HepG2 (cell line): ENCODE data around the gene AAR2. TPM values are rescaled to one million over a fixed set of nuclear protein-coding genes. Genes with fewer than 3 reads are reported as not detected.

Source experiments
- FLYWCH1 ChIP-seq: sonication (generic); formaldehyde crosslinking; IDR thresholded peaks from 2 replicates; pipeline ENCODE4 v1.8.1; 2023; ENCODE audit warnings: mild to moderate bottlenecking, missing genetic modification reagents
- HNF1A ChIP-seq, 2 experiments: sonication (generic) in 1 of 2; formaldehyde crosslinking in 1 of 2; IDR thresholded peaks; 2 replicates each; pipeline versions ENCODE4 v1.4.0 to v1.6.1; 2016 to 2020; ENCODE audit warnings: borderline replicate concordance in 1 of 2, low read depth in 1 of 2, mild to moderate bottlenecking in 1 of 2, missing genetic modification reagents in 1 of 2
- JUNB ChIP-seq: sonication (generic); formaldehyde crosslinking; IDR thresholded peaks from 2 replicates; pipeline ENCODE4 v1.8.0; 2022; ENCODE audit warnings: missing genetic modification reagents, mild to moderate bottlenecking, borderline replicate concordance
- POLR2AphosphoS2 ChIP-seq: IDR thresholded peaks from 2 replicates; pipeline ENCODE4 v1.6.1; 2011; ENCODE audit warnings: low read depth, low read length, improper control_type of control experiment
- RARA ChIP-seq: IDR thresholded peaks from 2 replicates; pipeline ENCODE4 v1.6.1; 2016; ENCODE audit warnings: missing genetic modification reagents, missing compliant biosample characterization
- SAP130 ChIP-seq: IDR thresholded peaks from 2 replicates; pipeline ENCODE4 v1.6.1; 2016; ENCODE audit warnings: low read depth
- SP140L ChIP-seq: sonication (generic); formaldehyde crosslinking; IDR thresholded peaks from 2 replicates; pipeline ENCODE4 v1.4.0; 2020; ENCODE audit warnings: missing genetic modification reagents, borderline replicate concordance
- TSC22D2 ChIP-seq: sonication (generic); formaldehyde crosslinking; IDR thresholded peaks from 2 replicates; pipeline ENCODE4 v1.5.1; 2020; ENCODE audit warnings: missing genetic modification reagents, mild to moderate bottlenecking, borderline replicate concordance
- ZBTB33 ChIP-seq: sonication (generic); formaldehyde crosslinking; IDR thresholded peaks from 2 replicates; pipeline ENCODE4 v1.4.0; 2020; ENCODE audit warnings: missing genetic modification reagents
- ZMAT3 ChIP-seq: sonication (generic); formaldehyde crosslinking; conservative IDR thresholded peaks from 2 replicates; pipeline ENCODE4 v1.7.0; 2021; ENCODE audit warnings: missing genetic modification reagents
- ZMAT5 ChIP-seq: sonication (generic); formaldehyde crosslinking; IDR thresholded peaks from 2 replicates; pipeline ENCODE4 v1.5.0; 2020; ENCODE audit warnings: mild to moderate bottlenecking, low read depth, missing genetic modification reagents, borderline replicate concordance
- ZNF292 ChIP-seq: sonication (generic); formaldehyde crosslinking; IDR thresholded peaks from 2 replicates; pipeline ENCODE4 v1.8.1; 2022; ENCODE audit warnings: mild to moderate bottlenecking, low read depth, missing genetic modification reagents, borderline replicate concordance
- ZNF329 ChIP-seq: sonication (generic); formaldehyde crosslinking; IDR thresholded peaks from 2 replicates; pipeline ENCODE4 v1.9.0; 2021; ENCODE audit warnings: low read depth, mild to moderate bottlenecking, missing genetic modification reagents
- ZNF451 ChIP-seq: sonication (generic); formaldehyde crosslinking; IDR thresholded peaks from 2 replicates; pipeline ENCODE4 v1.5.0; 2020; ENCODE audit warnings: mild to moderate bottlenecking, missing genetic modification reagents
- ZNF792 ChIP-seq: IDR thresholded peaks from 2 replicates; pipeline ENCODE4 v1.6.1; 2016
- ZUFSP ChIP-seq: sonication (generic); formaldehyde crosslinking; IDR thresholded peaks from 2 replicates; pipeline ENCODE4 v1.9.0; 2021; ENCODE audit warnings: missing genetic modification reagents, mild to moderate bottlenecking, borderline replicate concordance
- polyA plus RNA-seq, 8 experiments: library from polyadenylated mRNA; depleted of rRNA in 3 of 8; stranded (reverse) in 7 of 8; unstranded in 1 of 8; fragments of >200 nt; fragmentation: Illumina TruSeq in 4 of 8; extraction: Trizol in 4 of 8; gene quantifications; 2 replicates each; pipeline versions ENCODE4 v1.2.1 to v1.2.3, GENCODE V29; 2011 to 2016; ENCODE audit warnings: low read depth in 4 of 8, missing spikeins in 1 of 8, mixed read lengths in 1 of 8; ENCODE audit not compliant: insufficient read depth in 1 of 8
- total RNA-seq, 5 experiments: library from RNA; depleted of rRNA; stranded (reverse); fragments of >200 nt; fragmentation: Illumina TruSeq; extraction: Trizol; gene quantifications; 2 replicates each; pipeline ENCODE4 v1.2.3, GENCODE V29; 2016; ENCODE audit warnings: low read depth in 1 of 5

Gene AAR2
- total and polyA plus RNA-seq, 2 of the 13 experiments (the other 11 are each of a cell fraction or from before 2014, with no cell fraction given): 45.2 to 46.2 TPM

- TF ChIP-seq ZBTB33 (CRISPR knock-in tag) (peak; percentile 14), ZMAT3 (CRISPR knock-in tag) (no peak), TSC22D2 (CRISPR knock-in tag) (no peak), POLR2AphosphoS2 (0 out of 2 replicates have a peak, but pooled peaks have one; percentile 27), RARA (CRISPR knock-in tag) (peak; percentile 65), ZNF451 (CRISPR knock-in tag) (0 out of 2 replicates have a peak, but pooled peaks have one; percentile 30), ZNF792 (CRISPR knock-in tag) (no peak), ZUFSP (CRISPR knock-in tag) (no peak), SP140L (CRISPR knock-in tag) (no peak), HNF1A (IDR thresholded peaks at IDR 0.05; ENCODE audit: low read depth) (no peak), HNF1A (CRISPR knock-in tag; IDR thresholded peaks at IDR 0.05; ENCODE audit: borderline replicate concordance) (no peak), FLYWCH1 (CRISPR knock-in tag) (no peak), SAP130 (CRISPR knock-in tag) (peak; percentile 44; the same call in 1 of the 2 replicates), ZMAT5 (CRISPR knock-in tag) (no peak), ZNF329 (CRISPR knock-in tag) (no peak), ZNF292 (CRISPR knock-in tag) (no peak), JUNB (CRISPR knock-in tag) (peak; percentile 22; the same call in 1 of the 2 replicates)
Observed at GRCh38 chr20:36259177-36260061, 23.1 kb downstream of the AAR2 start (continued).
